Liver (tissue), 9 donors: ENCODE data around the gene ZDHHC24. TPM values are rescaled to one million over a fixed set of nuclear protein-coding genes. Genes with fewer than 3 reads are reported as not detected.

Experiments
- DNase-seq: peaks from one replicate; pipeline ENCODE4 v3.0.0-alpha.2; 2017; ENCODE audit warnings: low spot score
- H3K27ac ChIP-seq, 2 donors: one replicate each; pipeline ENCODE4 v1.7.0; 2013; ENCODE audit warnings: inconsistent platforms in 2 of 2, low read length in 2 of 2, control low read depth in 1 of 2, low read depth in 1 of 2, mild to moderate bottlenecking in 1 of 2
- H3K27me3 ChIP-seq, 4 donors: one replicate each; pipeline versions ENCODE4 v1.6.1 to v1.7.0; 2013; ENCODE audit warnings: low read length in 3 of 4, inconsistent platforms in 1 of 4, mild to moderate bottlenecking in 1 of 4, moderate library complexity in 1 of 4; ENCODE audit not compliant: control insufficient read depth in 4 of 4, insufficient read depth in 4 of 4
- H3K36me3 ChIP-seq, 4 donors: one replicate each; pipeline versions ENCODE4 v1.6.1 to v1.7.0; 2013; ENCODE audit warnings: low read length in 3 of 4, mild to moderate bottlenecking in 3 of 4, low read depth in 1 of 4, moderate library complexity in 1 of 4; ENCODE audit not compliant: control insufficient read depth in 4 of 4, insufficient read depth in 3 of 4
- H3K4me1 ChIP-seq, 4 donors: one replicate each; pipeline versions ENCODE4 v1.6.1 to v1.7.0; 2013; ENCODE audit warnings: low read length in 3 of 4, mild to moderate bottlenecking in 3 of 4, moderate library complexity in 1 of 4; ENCODE audit not compliant: control insufficient read depth in 4 of 4, insufficient read depth in 4 of 4
- H3K4me3 ChIP-seq, 3 donors: one replicate each; pipeline versions ENCODE4 v1.6.1 to v1.7.0; 2013; ENCODE audit warnings: low read length in 3 of 3, control low read depth in 1 of 3, low read depth in 1 of 3, mild to moderate bottlenecking in 1 of 3
- H3K9ac ChIP-seq, 2 donors: one replicate each; pipeline ENCODE4 v1.7.0; 2013; ENCODE audit warnings: low read length in 2 of 2, mild to moderate bottlenecking in 2 of 2, moderate library complexity in 2 of 2, control low read depth in 1 of 2, low read depth in 1 of 2
- H3K9me3 ChIP-seq, 4 donors: one replicate each; pipeline versions ENCODE4 v1.6.1 to v1.7.0; 2013; ENCODE audit warnings: low read length in 3 of 4; ENCODE audit not compliant: control insufficient read depth in 4 of 4
- CTCF ChIP-seq: fragments of 150-350 bp; IDR thresholded peaks from 2 replicates; pipeline ENCODE4 v1.5.1; 2017; ENCODE audit warnings: improper control_type of control experiment, low read depth, low read length; ENCODE audit not compliant: missing input control
- EGR1 ChIP-seq, 2 donors: IDR thresholded peaks; 2 replicates each; pipeline ENCODE4 v1.6.1; 2016 to 2018; ENCODE audit warnings: antibody characterized with exemption in 2 of 2, low read depth in 2 of 2
- FOXA1 ChIP-seq: IDR thresholded peaks from 2 replicates; pipeline ENCODE4 v1.6.1; 2016; ENCODE audit warnings: antibody characterized with exemption
- FOXA2 ChIP-seq: IDR thresholded peaks from 2 replicates; pipeline ENCODE4 v1.6.1; 2016; ENCODE audit warnings: antibody characterized with exemption
- GABPA ChIP-seq, 2 donors: IDR thresholded peaks in 1 of 2; conservative IDR thresholded peaks in 1 of 2; 2 replicates each; pipeline ENCODE4 v1.6.1; 2016; ENCODE audit warnings: antibody characterized with exemption in 2 of 2, mild to moderate bottlenecking in 1 of 2, moderate library complexity in 1 of 2
- HNF4A ChIP-seq, 2 donors: conservative IDR thresholded peaks; 2 replicates each; pipeline ENCODE4 v1.6.1; 2016; ENCODE audit warnings: antibody characterized with exemption in 2 of 2, mild to moderate bottlenecking in 2 of 2
- HNF4G ChIP-seq: IDR thresholded peaks from 2 replicates; pipeline ENCODE4 v1.6.1; 2016; ENCODE audit warnings: antibody characterized with exemption
- JUND ChIP-seq, 2 donors: IDR thresholded peaks; 2 replicates each; pipeline ENCODE4 v1.6.1; 2016; ENCODE audit warnings: antibody characterized with exemption in 2 of 2
- NR2F2 ChIP-seq: IDR thresholded peaks from 2 replicates; pipeline ENCODE4 v1.6.1; 2016; ENCODE audit warnings: antibody characterized with exemption
- RAD21 ChIP-seq, 2 donors: IDR thresholded peaks; 2 replicates each; pipeline ENCODE4 v1.6.1; 2016; ENCODE audit warnings: antibody characterized with exemption in 2 of 2, mild to moderate bottlenecking in 2 of 2
- REST ChIP-seq: IDR thresholded peaks from 2 replicates; pipeline ENCODE4 v1.6.1; 2016; ENCODE audit warnings: antibody characterized with exemption, mild to moderate bottlenecking
- RXRA ChIP-seq, 2 donors: IDR thresholded peaks; 2 replicates each; pipeline ENCODE4 v1.6.1; 2017 to 2018; ENCODE audit warnings: antibody characterized with exemption in 2 of 2, mild to moderate bottlenecking in 1 of 2
- SP1 ChIP-seq: IDR thresholded peaks from 2 replicates; pipeline ENCODE4 v1.6.1; 2018; ENCODE audit warnings: antibody characterized with exemption, mild to moderate bottlenecking
- TAF1 ChIP-seq: conservative IDR thresholded peaks from 2 replicates; pipeline ENCODE4 v1.6.1; 2016; ENCODE audit warnings: antibody characterized with exemption, mild to moderate bottlenecking
- YY1 ChIP-seq: IDR thresholded peaks from 2 replicates; pipeline ENCODE4 v1.6.1; 2016; ENCODE audit warnings: antibody characterized with exemption, mild to moderate bottlenecking
- ZBTB33 ChIP-seq: IDR thresholded peaks from 2 replicates; pipeline ENCODE4 v1.6.1; 2016; ENCODE audit warnings: antibody characterized with exemption
- WGBS: extraction: QIAGEN DNeasy Blood & Tissue Kit; methylation state at CpG from one replicate; pipeline ENCODE4 v1.1.7; 2013; 5-methylcytosine and 5-hydroxymethylcytosine counted together
- polyA plus RNA-seq, 2 donors: library from polyadenylated mRNA; stranded (reverse) in 1 of 2; unstranded in 1 of 2; fragments of 200-250 nt in 1 of 2; fragments of >200 nt in 1 of 2; fragmentation: Nextera tagmentation in 1 of 2; extraction: Ambion mirVana in 1 of 2; gene quantifications; one replicate each; pipeline versions ENCODE4 v1.2.1 to v1.2.3, GENCODE V29; 2013 to 2015
- total RNA-seq, 2 donors: library from RNA; depleted of rRNA; stranded (reverse); fragments of >200 nt; gene quantifications; one replicate each; pipeline ENCODE4 v1.2.3, GENCODE V29; 2014
- TF ChIP-seq, protein P1 (sequence below): IDR thresholded peaks from 2 replicates; pipeline ENCODE4 v1.6.1; 2016; ENCODE audit warnings: antibody characterized with exemption
- TF ChIP-seq, protein P2 (sequence below): IDR thresholded peaks from 2 replicates; pipeline ENCODE4 v1.6.1; 2016; ENCODE audit warnings: antibody characterized with exemption
- donor health status: healthy.
- donor health status: healthy.
- donor health status: healthy.
- donor health status: healthy.
- donor health status: healthy.

The ZDHHC24 gene
- total and polyA plus RNA-seq, 4 donors: 4.1 to 6.4 (median 5.1) TPM

DNA sequence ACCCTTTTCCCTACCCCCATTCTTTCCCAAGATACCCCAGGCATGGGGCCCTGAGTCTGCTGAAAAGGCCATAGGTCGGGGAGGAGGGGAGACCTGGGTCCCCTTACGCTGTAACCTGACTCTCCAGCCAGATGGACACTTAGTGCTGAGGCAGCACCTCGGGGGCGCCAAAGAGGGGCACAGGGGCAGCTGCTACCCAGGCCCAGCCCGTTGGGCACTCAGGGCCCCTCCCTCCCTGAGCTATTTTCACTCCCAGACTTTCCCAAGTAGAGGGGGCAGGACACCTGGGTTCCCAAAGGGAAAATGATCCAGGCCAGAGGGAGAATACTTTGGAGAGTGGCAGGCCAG, 1.8 kb upstream of the ZDHHC24 start:
- H3K27ac ChIP-seq: no peak overlapping the region
- H3K27me3 ChIP-seq: no peaks in the 10 kb centered on the region
- H3K4me1 ChIP-seq: peaks cover 5 to 12% (median 8%) of the 10 kb centered on the region in 4 donors
- H3K36me3 ChIP-seq: peaks cover 0 to 4% (median 4%) of the 10 kb centered on the region in 4 donors
- no peak overlapping the region for H3K4me3 ChIP-seq
- H3K9ac ChIP-seq: no peak overlapping the region
- DNase-seq: no peak
- no peaks in the 10 kb centered on the region for H3K9me3 ChIP-seq
- no peak for TF ChIP-seq REST
- TF ChIP-seq EGR1 (IDR thresholded peaks at IDR 0.05; ENCODE audit: low read depth in 2 of 2): no peak
- TF ChIP-seq, protein P1, sequence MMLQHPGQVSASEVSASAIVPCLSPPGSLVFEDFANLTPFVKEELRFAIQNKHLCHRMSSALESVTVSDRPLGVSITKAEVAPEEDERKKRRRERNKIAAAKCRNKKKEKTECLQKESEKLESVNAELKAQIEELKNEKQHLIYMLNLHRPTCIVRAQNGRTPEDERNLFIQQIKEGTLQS: no peak
- TF ChIP-seq NR2F2: no peak
- TF ChIP-seq ZBTB33: no peak
- TF ChIP-seq FOXA2: no peak
- TF ChIP-seq, protein P2, sequence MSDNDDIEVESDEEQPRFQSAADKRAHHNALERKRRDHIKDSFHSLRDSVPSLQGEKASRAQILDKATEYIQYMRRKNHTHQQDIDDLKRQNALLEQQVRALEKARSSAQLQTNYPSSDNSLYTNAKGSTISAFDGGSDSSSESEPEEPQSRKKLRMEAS: no peak
- no peak for TF ChIP-seq FOXA1
- TF ChIP-seq CTCF: no peak
- no peak for TF ChIP-seq YY1
- TF ChIP-seq RAD21 (IDR thresholded peaks at IDR 0.05): no peak
- no peak for TF ChIP-seq HNF4G
- TF ChIP-seq GABPA (IDR thresholded peaks at IDR 0.05 in 1 of 2, conservative IDR thresholded peaks at IDR 0.05 in 1 of 2): no peak
- no peak for TF ChIP-seq RXRA (IDR thresholded peaks at IDR 0.05)
- TF ChIP-seq SP1: no peak
- TF ChIP-seq TAF1: no peak
- TF ChIP-seq HNF4A (conservative IDR thresholded peaks at IDR 0.05): no peak
- no peak for TF ChIP-seq JUND (IDR thresholded peaks at IDR 0.05)
- WGBS: 46% methylated on average over 5 of the region's 5 CpGs
